Raji (cell line): ENCODE results near the gene KRTAP4-4.
"Not testable (repeated sequence)": the region's sequence is repeated elsewhere in the genome, so short reads cannot be mapped to it uniquely, and the experiment has no call there.

Source experiments
- POLR2A ChIP-seq: IDR thresholded peaks from 2 replicates; pipeline ENCODE4 v1.6.1; 2011; ENCODE audit warnings: low read depth, low read length, control low read depth; ENCODE audit not compliant: insufficient read depth

Gene KRTAP4-4

GRCh38 chr17:41160648-41161047, at the start of gene KRTAP4-4:
Gene KRTAP4-4 (minus strand): TSS chr17:41160748. CDS start chr17:41160691, 57 bp downstream.
- TF ChIP-seq POLR2A = no peak

DNA sequence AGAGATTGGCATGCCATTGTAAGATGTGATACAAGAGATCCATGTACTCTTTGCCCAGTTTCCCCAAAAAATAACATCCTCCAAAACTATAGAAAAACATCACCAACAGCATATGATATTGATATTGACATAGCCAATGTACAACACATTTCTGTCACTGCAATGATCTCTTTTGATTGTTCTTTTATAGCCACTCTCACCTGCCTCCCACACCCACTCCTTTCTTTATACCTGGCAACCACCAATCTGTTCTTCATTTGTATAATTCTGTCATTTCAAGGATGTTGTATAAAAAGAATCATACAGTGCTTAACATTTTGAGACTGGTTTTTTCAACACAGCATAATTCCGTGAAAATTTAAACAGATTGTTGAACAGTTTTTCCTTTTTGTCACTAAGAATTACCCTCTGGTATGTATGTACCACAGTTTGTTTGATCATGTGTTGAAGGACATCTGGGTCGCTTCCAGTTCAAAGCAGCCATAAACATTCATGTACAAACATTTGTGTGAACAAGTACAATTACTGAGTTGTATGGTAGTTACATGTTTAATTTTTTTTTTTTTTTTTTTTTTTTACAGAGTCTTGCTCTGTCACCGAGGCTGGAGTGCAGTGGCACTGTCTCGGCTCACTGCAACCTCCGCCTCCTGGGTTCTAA, 39.0 kb upstream of the KRTAP4-4 start:
- no peak for TF ChIP-seq POLR2A

DNA sequence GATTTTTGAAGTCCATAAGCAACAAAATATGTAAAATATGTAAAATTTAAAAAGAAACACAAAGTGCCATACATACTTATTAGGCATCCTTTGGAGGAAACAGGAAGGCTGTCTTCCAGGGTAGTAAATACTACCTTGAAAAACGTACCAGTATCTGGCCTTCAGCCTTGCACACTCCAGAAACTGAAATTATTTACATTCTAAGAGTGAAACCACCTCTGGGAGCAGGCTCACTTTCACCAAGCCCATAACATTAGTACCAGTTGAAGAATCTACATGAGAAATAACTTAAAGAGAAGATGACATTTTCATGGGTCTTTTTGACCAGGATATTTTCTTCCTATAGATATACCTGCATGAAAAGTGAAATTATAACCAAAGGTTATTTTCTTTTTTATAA, 35.5 kb upstream of the KRTAP4-4 start:
- TF ChIP-seq POLR2A = no peak

DNA sequence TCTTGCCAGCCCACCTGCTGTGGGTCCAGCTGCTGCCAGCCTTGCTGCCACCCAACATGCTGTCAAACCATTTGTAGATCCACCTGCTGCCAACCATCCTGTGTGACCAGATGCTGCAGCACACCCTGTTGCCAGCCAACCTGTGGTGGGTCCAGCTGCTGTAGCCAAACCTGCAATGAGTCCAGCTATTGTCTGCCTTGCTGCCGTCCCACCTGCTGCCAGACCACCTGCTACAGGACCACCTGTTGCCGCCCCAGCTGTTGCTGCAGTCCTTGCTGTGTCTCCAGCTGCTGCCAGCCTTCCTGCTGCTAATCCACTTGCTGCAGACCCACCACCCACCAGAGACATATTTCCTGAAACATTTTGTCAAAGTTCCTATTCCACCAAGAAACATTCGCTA, 29.8 kb upstream of the KRTAP4-4 start:
- TF ChIP-seq POLR2A = no peak

- not testable (repeated sequence) for TF ChIP-seq POLR2A
These were observed 29.3 kb upstream of the KRTAP4-4 start, which contains the start of gene KRTAP9-1 for GRCh38 chr17:41189837-41190318. Gene KRTAP9-1 (plus strand): TSS chr17:41189887. CDS start chr17:41189887, 0 bp downstream.

DNA sequence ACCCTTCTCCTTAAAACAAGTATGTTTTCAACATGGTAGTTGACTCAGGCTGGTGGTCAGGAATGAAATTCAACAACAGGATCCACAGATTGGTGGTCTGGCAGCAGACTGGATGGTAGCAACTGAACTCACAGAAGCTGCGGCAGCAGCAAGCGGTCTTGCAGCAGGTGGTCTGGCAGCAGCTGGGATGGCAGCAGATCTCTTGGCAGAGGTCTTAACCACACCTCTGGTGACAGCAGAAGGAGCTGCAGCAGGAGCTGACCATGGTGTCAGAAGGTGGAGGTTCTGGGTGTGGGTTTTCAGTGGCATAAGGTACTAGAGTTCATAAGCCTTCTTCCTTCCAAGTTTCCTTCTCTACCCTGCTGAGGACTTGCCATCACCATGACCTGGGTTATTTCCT, 26.3 kb upstream of the KRTAP4-4 start:
- no peak for TF ChIP-seq POLR2A

GRCh38 chr17:41185001-41185400, 24.5 kb upstream of the KRTAP4-4 start:
- TF ChIP-seq POLR2A = no peak

- TF ChIP-seq POLR2A = no peak
These were observed 24.0 kb upstream of the KRTAP4-4 start, which contains the start of gene KRTAP4-1 for GRCh38 chr17:41184480-41184961. Gene KRTAP4-1 (minus strand): TSS chr17:41184911. CDS start chr17:41184854, 57 bp downstream.

DNA sequence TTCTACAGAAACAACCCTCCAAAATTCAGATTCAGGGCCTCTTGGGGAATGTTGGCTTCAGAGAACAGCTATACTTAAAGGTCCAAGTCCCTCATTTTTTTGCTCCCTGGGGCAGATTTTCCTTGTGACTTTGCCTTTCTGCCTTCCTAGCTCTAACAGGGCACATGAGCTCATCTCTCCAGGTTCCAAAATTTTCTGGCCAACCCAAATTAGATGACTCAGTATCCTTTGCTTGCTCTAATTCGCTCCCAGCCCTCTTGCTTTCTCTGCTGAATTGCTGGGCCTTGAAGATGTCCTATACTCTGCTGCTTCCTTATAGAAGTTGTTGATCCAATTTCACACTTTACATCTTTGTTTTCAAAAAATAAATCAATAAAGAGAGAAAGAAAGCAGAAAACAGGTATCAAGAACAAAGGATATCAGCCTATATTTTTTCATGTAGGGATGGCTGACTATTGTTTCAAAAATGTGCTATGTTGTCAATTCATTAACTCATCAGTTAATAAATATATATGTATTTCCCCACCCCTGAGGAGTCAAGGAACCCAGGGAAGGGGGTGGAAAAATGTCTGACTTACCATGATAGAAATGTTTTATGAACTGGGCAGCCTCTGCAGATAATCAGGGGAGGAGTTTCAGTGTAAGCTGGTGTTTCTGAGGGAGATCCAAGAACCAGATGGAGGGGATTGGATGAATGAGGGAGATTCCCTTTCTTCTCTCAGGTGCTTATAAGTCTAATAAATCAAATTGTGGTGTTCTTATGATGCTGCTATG, 18.5 kb upstream of the KRTAP4-4 start:
- no peak for TF ChIP-seq POLR2A

DNA sequence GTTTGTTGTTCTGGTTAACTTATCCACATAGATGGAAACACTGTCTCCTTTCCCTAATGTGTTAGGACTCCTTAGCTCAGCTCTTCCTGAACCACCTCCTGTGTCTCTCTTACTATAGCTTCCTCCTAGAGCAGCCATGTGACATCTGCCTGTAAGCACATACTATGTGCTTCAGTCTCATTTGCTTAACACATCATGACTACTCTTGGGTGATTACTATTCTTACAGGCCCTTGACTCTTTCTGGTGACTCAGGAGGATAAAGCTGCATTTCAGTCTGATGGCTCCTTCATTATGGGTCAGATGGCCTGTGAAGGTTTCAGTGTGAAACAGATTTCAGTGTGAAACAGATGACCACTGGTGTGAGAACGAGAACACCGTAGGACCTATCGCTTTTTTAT, 17.8 kb upstream of the KRTAP4-4 start:
- no peak for TF ChIP-seq POLR2A

DNA sequence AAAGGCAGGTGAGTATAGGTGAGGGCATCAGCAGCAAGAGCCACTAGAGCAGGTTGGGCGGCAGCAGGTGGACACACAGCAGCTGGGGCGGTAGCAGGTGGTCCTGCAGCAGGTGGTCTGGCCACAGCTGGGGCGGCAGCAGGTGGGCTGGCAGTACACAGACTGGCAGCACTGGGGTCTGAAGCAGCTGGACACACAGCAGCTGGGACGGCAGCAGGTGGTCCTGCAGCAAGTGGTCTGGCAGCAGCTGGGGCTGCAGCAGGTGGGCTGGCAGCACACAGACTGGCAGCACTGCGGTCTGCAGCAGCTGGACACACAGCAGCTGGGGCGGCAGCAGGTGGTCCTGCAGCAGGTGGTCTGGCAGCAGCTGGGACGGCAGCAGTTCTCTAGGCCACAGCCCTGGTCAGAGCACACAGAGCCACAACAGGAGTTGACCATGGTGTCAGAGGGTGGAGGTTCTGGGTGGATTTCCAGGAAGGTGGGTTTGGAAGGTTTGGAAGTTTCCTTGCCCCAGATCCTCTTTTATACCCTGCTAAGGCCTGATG, 17.3 kb upstream of the KRTAP4-4 start, which contains the start of gene KRTAP4-2:
TSS of gene KRTAP4-2 (minus strand) at position 495 of the 545 bp plus-strand sequence. CDS start at position 438, 57 bp downstream.
- TF ChIP-seq POLR2A = no peak

- no peak for TF ChIP-seq POLR2A
These were observed 16.3 kb upstream of the KRTAP4-4 start for GRCh38 chr17:41176744-41177387.

- no peak for TF ChIP-seq POLR2A
These were observed 11.3 kb upstream of the KRTAP4-4 start for GRCh38 chr17:41171886-41172285.

GRCh38 chr17:41168121-41168520, 7.6 kb upstream of the KRTAP4-4 start, which contains the start of gene KRTAP4-3:
Gene KRTAP4-3 (minus strand): TSS chr17:41168221. CDS start chr17:41168172, 49 bp downstream.
- TF ChIP-seq POLR2A = no peak

GRCh38 chr17:41167561-41167960, 7.0 kb upstream of the KRTAP4-4 start:
- no peak for TF ChIP-seq POLR2A

- no peak for TF ChIP-seq POLR2A
These were observed 3.3 kb upstream of the KRTAP4-4 start for GRCh38 chr17:41163828-41164227.

DNA sequence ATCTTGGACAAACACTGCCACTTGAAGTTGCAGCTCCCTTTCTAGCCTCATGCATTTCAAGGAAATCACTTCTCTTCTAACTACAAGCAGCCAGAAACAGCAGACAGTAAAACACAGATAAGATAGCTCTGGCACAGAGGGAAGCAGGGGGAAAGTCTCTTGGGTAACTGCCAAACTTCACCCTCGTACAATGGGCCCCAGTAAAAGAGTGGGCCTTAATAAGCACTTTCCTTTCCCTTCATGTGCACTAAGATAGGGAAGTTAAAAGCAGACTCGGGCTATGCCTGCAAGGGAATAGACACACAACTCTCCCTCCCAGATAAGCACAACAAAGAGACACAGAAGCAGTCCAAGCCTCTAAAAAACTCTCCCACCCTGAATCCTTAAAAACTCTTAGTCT, 6.7 kb downstream of the KRTAP4-4 start:
- TF ChIP-seq POLR2A = no peak
